BLaER1 treated with 17β-estradiol and CSF1 and Interleukin-3, amounts not matched to agents 10 nM and 100 nM (cell line): ENCODE data around the gene RAET1L.
"Not testable (repeated sequence)": the region's sequence is repeated elsewhere in the genome, so short reads cannot be mapped to it uniquely, and the experiment has no call there.

ENCODE experiments used
- H3K27ac ChIP-seq, 11 experiments: shearing (Covaris generic); formaldehyde crosslinking; 2 replicates each; pipeline ENCODE4 v1.8.1; 2022
- H3K27me3 ChIP-seq, 11 experiments: shearing (Covaris generic); formaldehyde crosslinking; 2 replicates each; pipeline ENCODE4 v1.8.1; 2022
- H3K36me3 ChIP-seq, 11 experiments: shearing (Covaris generic); formaldehyde crosslinking; 2 replicates each; pipeline ENCODE4 v1.8.1; 2022
- H3K4me1 ChIP-seq, 10 experiments: shearing (Covaris generic); formaldehyde crosslinking; 2 replicates each; pipeline ENCODE4 v1.8.1; 2022
- H3K4me2 ChIP-seq, 11 experiments: shearing (Covaris generic); formaldehyde crosslinking; 2 replicates each; pipeline ENCODE4 v1.8.1; 2022
- H3K4me3 ChIP-seq, 10 experiments: shearing (Covaris generic); formaldehyde crosslinking; 2 replicates each; pipeline ENCODE4 v1.8.1; 2022
- H3K9ac ChIP-seq, 11 experiments: shearing (Covaris generic); formaldehyde crosslinking; 2 replicates each; pipeline ENCODE4 v1.8.1; 2022
- H3K9me3 ChIP-seq, 11 experiments: shearing (Covaris generic); formaldehyde crosslinking; replicated peaks in 1 of 11; 2 replicates each; pipeline ENCODE4 v1.8.1; 2022
- H4K20me1 ChIP-seq, 11 experiments: shearing (Covaris generic); formaldehyde crosslinking; 2 replicates each; pipeline ENCODE4 v1.8.1; 2022
- Cebpa-rat ChIP-seq, 11 experiments: shearing (Covaris generic); IDR thresholded peaks; 2 replicates each; pipeline ENCODE4 v1.8.1; 2022

RAET1L gene

GRCh38 chr6:150005761-150006651 is 19.3 kb downstream of the RAET1L start:
- peak overlapping the region in 4 of 11 experiments; percentile 35 to 66 (median 56); a peak in 5 of 22 replicates for H3K9ac ChIP-seq
- H3K4me2 ChIP-seq = peak overlapping the region; percentile 87 to 99 (median 97)
- H3K9me3 ChIP-seq = peaks cover 0 to 8% (median 3%) of the 10 kb centered on the region in 11 experiments; a peak in 5 of 22 replicates
- no peaks in the 10 kb centered on the region for H3K36me3 ChIP-seq
- peak overlapping the region; percentile 66 to 76 (median 72); a peak in 19 of 20 replicates for H3K4me3 ChIP-seq
- TF ChIP-seq Cebpa-rat (IDR thresholded peaks at IDR 0.05) = no peak
- no peak overlapping the region for H3K27ac ChIP-seq
- peaks cover 39 to 58% (median 49%) of the 10 kb centered on the region in 11 experiments for H3K27me3 ChIP-seq
- peaks cover 5 to 18% (median 13%) of the 10 kb centered on the region in 10 experiments; a peak in 19 of 20 replicates for H3K4me1 ChIP-seq
- H4K20me1 ChIP-seq = peaks cover 0 to 22% (median 8%) of the 10 kb centered on the region in 11 experiments; a peak in 8 of 22 replicates

GRCh38 chr6:150004783-150005717 is 20.3 kb downstream of the RAET1L start:
- Histone ChIP-seq H3K4me1 (peaks cover 5 to 18% (median 13%) of the 10 kb centered on the region in 10 experiments; a peak in 19 of 20 replicates), H3K36me3 (no peaks in the 10 kb centered on the region), H3K4me2 (peak overlapping the region; percentile 87 to 99 (median 97)), H4K20me1 (peaks cover 0 to 22% (median 7%) of the 10 kb centered on the region in 11 experiments; a peak in 8 of 22 replicates), H3K9ac (peak overlapping the region; percentile 39 to 75 (median 60); a peak in 20 of 22 replicates), H3K4me3 (peak overlapping the region; percentile 66 to 76 (median 72)), H3K9me3 (peaks cover 0 to 8% (median 3%) of the 10 kb centered on the region in 11 experiments; a peak in 5 of 22 replicates), H3K27me3 (peaks cover 30 to 49% (median 39%) of the 10 kb centered on the region in 11 experiments), H3K27ac (peak overlapping the region in 3 of 11 experiments; percentile 27 to 45 (median 32); a peak in 3 of 22 replicates)
- no peak for TF ChIP-seq Cebpa-rat (IDR thresholded peaks at IDR 0.05)

DNA sequence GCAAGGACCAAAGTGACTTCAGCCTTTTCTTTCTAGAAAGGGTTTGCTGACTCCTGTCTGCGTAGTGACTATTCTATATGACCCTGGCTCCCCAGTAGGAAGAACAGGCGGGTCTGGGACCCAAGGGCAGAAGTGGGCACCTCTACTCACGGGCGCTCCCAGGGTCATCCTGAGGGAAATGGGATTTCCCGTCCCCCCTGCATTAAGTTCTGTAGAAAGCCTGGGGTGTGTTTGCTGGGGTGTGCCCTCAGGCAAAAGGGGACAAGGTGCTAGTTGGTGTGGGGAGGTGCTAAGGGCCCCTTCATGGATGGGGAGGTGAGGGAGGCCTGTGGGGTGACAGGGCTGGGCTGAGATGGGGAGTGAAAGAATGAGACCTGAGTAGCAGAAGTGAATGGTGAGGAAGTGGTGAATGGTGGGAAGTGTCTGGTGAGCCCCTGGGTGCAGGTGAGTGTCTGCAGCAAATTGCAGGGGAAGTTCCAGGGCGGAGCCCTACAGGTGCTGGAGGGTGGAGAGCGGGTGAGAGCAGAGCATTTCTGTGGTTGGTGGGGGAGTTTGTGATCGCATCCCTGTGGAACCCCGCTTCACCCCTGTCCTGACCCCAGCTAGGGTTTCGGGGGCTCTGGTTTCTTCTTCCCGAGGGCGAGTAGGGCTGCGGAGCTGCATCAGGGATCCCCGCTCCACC is 21.1 kb downstream of the RAET1L start:
- Histone ChIP-seq H3K4me3 (peak overlapping the region; percentile 66 to 76 (median 72)), H3K9ac (peak overlapping the region in 9 of 11 experiments; percentile 48 to 75 (median 65); a peak in 15 of 22 replicates), H3K4me1 (peaks cover 5 to 18% (median 13%) of the 10 kb centered on the region in 10 experiments; a peak in 19 of 20 replicates), H3K9me3 (peaks cover 0 to 8% (median 3%) of the 10 kb centered on the region in 11 experiments; a peak in 5 of 22 replicates), H3K36me3 (no peaks in the 10 kb centered on the region), H3K27ac (no peak overlapping the region), H4K20me1 (peaks cover 0 to 22% (median 7%) of the 10 kb centered on the region in 11 experiments; a peak in 8 of 22 replicates), H3K4me2 (peak overlapping the region; percentile 87 to 99 (median 97)), H3K27me3 (peaks cover 22 to 46% (median 31%) of the 10 kb centered on the region in 11 experiments)
- no peak for TF ChIP-seq Cebpa-rat (IDR thresholded peaks at IDR 0.05)

- not testable (repeated sequence) for H3K4me3 ChIP-seq, H3K27ac ChIP-seq, H3K9me3 ChIP-seq, H3K36me3 ChIP-seq, H3K9ac ChIP-seq
- Histone ChIP-seq H3K27me3 (peaks cover 16 to 40% (median 25%) of the 10 kb centered on the region in 11 experiments), H3K4me2 (0 out of 22 replicates have a peak overlapping the region, but pooled peaks of 1 of the 11 experiments have one; percentile 97), H4K20me1 (peaks cover 0 to 22% (median 7%) of the 10 kb centered on the region in 11 experiments; a peak in 8 of 22 replicates), H3K4me1 (peaks cover 5 to 17% (median 13%) of the 10 kb centered on the region in 10 experiments; a peak in 19 of 20 replicates)
Measured at GRCh38 chr6:150003599-150003998, 21.7 kb downstream of the RAET1L start.

- Histone ChIP-seq H3K9ac (no peak overlapping the region), H3K4me3 (no peak overlapping the region), H3K36me3 (no peaks in the 10 kb centered on the region), H3K4me2 (no peak overlapping the region), H3K27ac (no peak overlapping the region), H4K20me1 (peaks cover 0 to 22% (median 7%) of the 10 kb centered on the region in 11 experiments; a peak in 8 of 22 replicates), H3K9me3 (peaks cover 0 to 8% (median 3%) of the 10 kb centered on the region in 11 experiments; a peak in 5 of 22 replicates), H3K4me1 (peaks cover 5 to 16% (median 13%) of the 10 kb centered on the region in 10 experiments; a peak in 19 of 20 replicates), H3K27me3 (peaks cover 7 to 31% (median 16%) of the 10 kb centered on the region in 11 experiments; a peak in 18 of 22 replicates)
- no peak for TF ChIP-seq Cebpa-rat (IDR thresholded peaks at IDR 0.05)
Measured at GRCh38 chr6:150002710-150003109, 22.6 kb downstream of the RAET1L start.

DNA sequence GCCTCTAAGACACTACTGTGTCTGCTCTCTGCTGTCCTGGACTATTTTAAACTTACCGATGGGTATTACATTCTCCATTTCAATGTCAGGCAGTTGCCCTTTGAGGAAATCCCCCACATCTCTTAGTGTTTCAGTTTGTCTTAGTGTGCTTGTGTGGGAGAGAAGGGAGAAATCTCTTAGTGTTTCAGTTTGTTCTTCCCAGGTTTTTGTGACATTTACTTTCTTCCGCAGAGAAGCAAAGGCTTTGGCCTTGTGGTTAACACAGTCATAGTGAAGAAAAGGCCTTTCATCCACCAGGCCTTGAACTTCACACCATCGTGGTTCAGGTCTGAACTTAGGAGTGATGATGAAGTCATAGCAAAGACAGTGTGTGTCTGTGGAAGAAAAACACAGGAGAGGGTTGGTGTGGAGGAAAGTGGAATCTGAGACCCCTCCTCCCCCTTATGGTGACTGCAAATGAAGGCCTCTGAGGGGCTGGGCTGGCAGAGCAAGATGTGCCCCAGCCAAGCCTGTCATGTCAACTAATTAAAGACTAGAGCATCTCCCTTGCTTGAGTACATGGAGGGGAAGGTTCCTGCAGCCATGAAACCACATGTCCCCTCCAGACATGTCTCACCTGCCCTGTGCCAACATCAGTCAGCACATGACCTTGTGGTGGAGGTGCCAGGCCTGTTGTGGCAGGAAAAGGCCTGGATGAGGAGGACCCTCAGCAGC is 23.9 kb downstream of the RAET1L start:
- TF ChIP-seq Cebpa-rat (IDR thresholded peaks at IDR 0.05) = no peak
- Histone ChIP-seq H3K4me3 (no peak overlapping the region), H3K9me3 (peaks cover 0 to 8% (median 3%) of the 10 kb centered on the region in 11 experiments; a peak in 5 of 22 replicates), H4K20me1 (peaks cover 0 to 16% (median 3%) of the 10 kb centered on the region in 11 experiments; a peak in 7 of 22 replicates), H3K4me2 (no peak overlapping the region), H3K27me3 (peaks cover 6 to 35% (median 14%) of the 10 kb centered on the region in 11 experiments; a peak in 18 of 22 replicates), H3K27ac (no peak overlapping the region), H3K4me1 (peaks cover 5 to 16% (median 13%) of the 10 kb centered on the region in 10 experiments; a peak in 19 of 20 replicates), H3K36me3 (no peaks in the 10 kb centered on the region), H3K9ac (no peak overlapping the region)

- Histone ChIP-seq H3K27me3 (peaks cover 14 to 40% (median 22%) of the 10 kb centered on the region in 11 experiments), H3K4me1 (peaks cover 4 to 8% (median 7%) of the 10 kb centered on the region in 10 experiments; a peak in 18 of 20 replicates), H3K4me3 (no peak overlapping the region), H3K27ac (no peak overlapping the region), H4K20me1 (peaks cover 0 to 21% (median 0%) of the 10 kb centered on the region in 11 experiments; a peak in 7 of 22 replicates), H3K9ac (no peak overlapping the region), H3K36me3 (no peaks in the 10 kb centered on the region), H3K9me3 (peaks cover 0 to 8% (median 3%) of the 10 kb centered on the region in 11 experiments; a peak in 5 of 22 replicates), H3K4me2 (no peak overlapping the region)
- TF ChIP-seq Cebpa-rat (IDR thresholded peaks at IDR 0.05) = no peak
Measured at GRCh38 chr6:149999636-150000035, 25.7 kb downstream of the RAET1L start.
